Keratinocyte (primary cell): ENCODE data around the gene MINPP1. TPM values are rescaled to one million over a fixed set of nuclear protein-coding genes. Genes with fewer than 3 reads are reported as not detected.

Source experiments
- DNase-seq: peaks from one replicate; pipeline ENCODE4 v3.0.0-alpha.2; 2011; ENCODE audit warnings: low read depth, missing footprints, low spot score
- FAIRE-seq: peaks from 2 replicates; lab custom pipeline; 2011; peaks lifted over from hg19 to GRCh38; lab: Jason Lieb, UNC
- H2AFZ ChIP-seq: 2 replicates; pipeline ENCODE4 v1.6.0; 2012; ENCODE audit warnings: low read length, control low read depth, inconsistent platforms; ENCODE audit not compliant: control insufficient read depth
- H3K27ac ChIP-seq: 2 replicates; pipeline ENCODE4 v1.5.1; 2011; ENCODE audit warnings: low read length; ENCODE audit not compliant: control insufficient read depth, insufficient read depth
- H3K27me3 ChIP-seq: 3 replicates; pipeline ENCODE4 v1.6.0; 2011; ENCODE audit warnings: low read length; ENCODE audit not compliant: control insufficient read depth, insufficient read depth; ENCODE audit errors: extremely low read depth
- H3K36me3 ChIP-seq, 2 experiments: 2 replicates in 1 of 2; 3 replicates in 1 of 2; pipeline ENCODE4 v1.5.1; 2011; ENCODE audit warnings: low read length in 2 of 2, mild to moderate bottlenecking in 1 of 2; ENCODE audit not compliant: control insufficient read depth in 2 of 2, insufficient read depth in 2 of 2; ENCODE audit errors: extremely low read depth in 1 of 2
- H3K4me1 ChIP-seq: 3 replicates; pipeline ENCODE4 v1.5.1; 2011; ENCODE audit warnings: low read length; ENCODE audit not compliant: control insufficient read depth, insufficient read depth; ENCODE audit errors: extremely low read depth
- H3K4me2 ChIP-seq: 3 replicates; pipeline ENCODE4 v1.6.0; 2011; ENCODE audit warnings: low read depth, low read length; ENCODE audit not compliant: control insufficient read depth, insufficient read depth; ENCODE audit errors: extremely low read depth
- H3K4me3 ChIP-seq, 3 experiments: fragments of 200-600 bp in 1 of 3; sonication (generic) in 1 of 3; 2 replicates in 2 of 3; 3 replicates in 1 of 3; pipeline ENCODE4 v1.5.1; 2011 to 2016; ENCODE audit warnings: low read length in 3 of 3, mild to moderate bottlenecking in 3 of 3, control low read depth in 2 of 3, inconsistent platforms in 1 of 3, low read depth in 1 of 3, mixed read lengths in 1 of 3, mixed run types in 1 of 3, moderate library complexity in 1 of 3; ENCODE audit not compliant: control insufficient read depth in 2 of 3, insufficient read depth in 2 of 3; ENCODE audit errors: extremely low read depth in 1 of 3
- H3K79me2 ChIP-seq: 2 replicates; pipeline ENCODE4 v1.6.0; 2012; ENCODE audit warnings: low read length; ENCODE audit not compliant: control insufficient read depth, insufficient read depth
- H3K9ac ChIP-seq: 3 replicates; pipeline ENCODE4 v1.6.0; 2011; ENCODE audit warnings: low read length; ENCODE audit not compliant: control insufficient read depth, insufficient read depth; ENCODE audit errors: extremely low read depth
- H3K9me1 ChIP-seq: 3 replicates; pipeline ENCODE4 v1.6.0; 2011; ENCODE audit warnings: low read length; ENCODE audit not compliant: control insufficient read depth, insufficient read depth; ENCODE audit errors: extremely low read depth
- H3K9me3 ChIP-seq: 2 replicates; pipeline ENCODE4 v1.5.1; 2012; ENCODE audit warnings: low read depth, low read length; ENCODE audit not compliant: control insufficient read depth
- H4K20me1 ChIP-seq: 3 replicates; pipeline ENCODE4 v1.6.0; 2011; ENCODE audit warnings: low read length; ENCODE audit not compliant: control insufficient read depth, insufficient read depth; ENCODE audit errors: extremely low read depth
- CTCF ChIP-seq, 3 experiments: IDR thresholded peaks in 1 of 3; conservative IDR thresholded peaks in 1 of 3; optimal IDR thresholded peaks in 1 of 3; 2 replicates in 2 of 3; 3 replicates in 1 of 3; pipeline versions ENCODE3 to v1.5.1; 2011; ENCODE audit warnings: low read length in 3 of 3, mild to moderate bottlenecking in 3 of 3, moderate library complexity in 2 of 3, control low read depth in 1 of 3, inconsistent platforms in 1 of 3; ENCODE audit not compliant: insufficient read depth in 2 of 3; ENCODE audit errors: extremely low read depth in 1 of 3
- EZH2 ChIP-seq: IDR thresholded peaks from one replicate; pipeline ENCODE4 v1.6.1; 2012; ENCODE audit warnings: inconsistent platforms, mild to moderate bottlenecking, low read length, moderate library complexity
- dilution Hi-C: fragments of 300-500 bp; cut with MboI; formaldehyde crosslinking; loops from one replicate; pipeline ENCODE4 v1.7.0; 2020; ENCODE audit warnings: low sequenced_read_pairs; ENCODE audit not compliant: extremely low pct_ligation_motif_present
- polyA plus RNA-seq, 5 experiments: library from polyadenylated mRNA; depleted of rRNA in 3 of 5; stranded (reverse) in 3 of 5; stranded (forward) in 1 of 5; unstranded in 1 of 5; fragments of >200 nt; gene quantifications; 1 replicate in 1 of 5; 2 replicates in 3 of 5; 3 replicates in 1 of 5; pipeline versions ENCODE4 v1.2.1 to v1.2.3, GENCODE V29; 2011 to 2012; ENCODE audit warnings: missing spikeins in 2 of 5, low read depth in 1 of 5, low replicate concordance in 1 of 5

Gene MINPP1
- polyA plus RNA-seq, 1 donor (not counting 4 experiments of a cell fraction or from before 2014, with no cell fraction given), result 17.7 TPM

- no peak overlapping the region for H3K27ac ChIP-seq
- H3K4me3 ChIP-seq, result no peak overlapping the region
- no peak for FAIRE-seq
- H4K20me1 ChIP-seq, result no peaks in the 10 kb centered on the region
- no peak overlapping the region for H3K9ac ChIP-seq
- peaks cover 2% of the 10 kb centered on the region for H3K27me3 ChIP-seq
- H3K9me1 ChIP-seq, result no peaks in the 10 kb centered on the region
- H3K4me2 ChIP-seq, result no peak overlapping the region
- dilution Hi-C loops, result no loop called here
- H3K9me3 ChIP-seq, result no peaks in the 10 kb centered on the region
- H3K79me2 ChIP-seq, result no peaks in the 10 kb centered on the region
- DNase-seq, result no peak
- TF ChIP-seq CTCF (optimal IDR thresholded peaks at IDR 0.05 in 1 of 3, IDR thresholded peaks at IDR 0.05 in 1 of 3, conservative IDR thresholded peaks at IDR 0.05 in 1 of 3; ENCODE audit: extremely low read depth in 1 of 3, insufficient read depth in 2 of 3, low read length in 3 of 3) (no peak), EZH2 (no peak)
- no peaks in the 10 kb centered on the region for H3K4me1 ChIP-seq
- H2AFZ ChIP-seq, result no peak overlapping the region
- no peaks in the 10 kb centered on the region for H3K36me3 ChIP-seq
Observed at GRCh38 chr10:87580016-87580415, 75.3 kb downstream of the MINPP1 start.

GRCh38 chr10:87585565-87586514 is 81.1 kb downstream of the MINPP1 start:
- TF ChIP-seq CTCF (optimal IDR thresholded peaks at IDR 0.05 in 1 of 3, IDR thresholded peaks at IDR 0.05 in 1 of 3, conservative IDR thresholded peaks at IDR 0.05 in 1 of 3; ENCODE audit: extremely low read depth in 1 of 3, insufficient read depth in 2 of 3, low read length in 3 of 3) (no peak), EZH2 (no peak)
- Histone ChIP-seq H3K27me3 (peaks cover 2% of the 10 kb centered on the region), H3K27ac (no peak overlapping the region), H4K20me1 (no peaks in the 10 kb centered on the region), H3K36me3 (no peaks in the 10 kb centered on the region), H3K4me3 (no peak overlapping the region), H3K9ac (no peak overlapping the region), H2AFZ (no peak overlapping the region), H3K4me2 (peak overlapping the region; percentile 49), H3K9me3 (no peaks in the 10 kb centered on the region), H3K4me1 (peaks cover 10% of the 10 kb centered on the region), H3K79me2 (no peaks in the 10 kb centered on the region), H3K9me1 (no peaks in the 10 kb centered on the region)
- DNase-seq, result peak; percentile 30
- peak; percentile 67 for FAIRE-seq
- dilution Hi-C loops, result no loop called here
